GM19324 (cell line): ENCODE data around the gene LYG2.
"Not testable (repeated sequence)": the region's sequence is repeated elsewhere in the genome, so short reads cannot be mapped to it uniquely, and the experiment has no call there.

ENCODE experiments used
- ATAC-seq: cut with Tn5 transposase; IDR thresholded peaks from one replicate; pipeline ENCODE4 v1.9.1; 2021; ENCODE audit warnings: mild to moderate bottlenecking, moderate library complexity; ENCODE audit not compliant: unreplicated experiment, low FRiP score

Gene LYG2

DNA sequence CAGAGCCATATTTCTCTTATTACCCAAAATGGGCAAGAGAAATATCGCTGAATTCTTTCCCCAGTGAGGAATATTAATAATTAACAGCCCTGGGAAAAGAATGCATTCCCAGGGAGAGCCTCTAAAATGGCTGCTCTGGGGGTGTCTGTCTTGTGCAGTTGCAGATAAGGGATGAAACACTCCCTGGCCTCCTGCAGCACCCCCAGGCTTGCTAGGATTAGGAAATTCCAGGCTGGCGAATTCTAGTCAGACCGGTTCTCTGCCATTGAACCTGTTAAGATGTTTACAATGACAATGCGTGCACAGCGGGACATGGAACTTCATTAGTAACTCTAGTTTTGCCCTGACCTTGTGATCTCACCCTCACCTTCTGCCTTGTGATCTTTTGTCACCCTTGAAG is 50.0 kb downstream of the LYG2 start:
- no peak for ATAC-seq

DNA sequence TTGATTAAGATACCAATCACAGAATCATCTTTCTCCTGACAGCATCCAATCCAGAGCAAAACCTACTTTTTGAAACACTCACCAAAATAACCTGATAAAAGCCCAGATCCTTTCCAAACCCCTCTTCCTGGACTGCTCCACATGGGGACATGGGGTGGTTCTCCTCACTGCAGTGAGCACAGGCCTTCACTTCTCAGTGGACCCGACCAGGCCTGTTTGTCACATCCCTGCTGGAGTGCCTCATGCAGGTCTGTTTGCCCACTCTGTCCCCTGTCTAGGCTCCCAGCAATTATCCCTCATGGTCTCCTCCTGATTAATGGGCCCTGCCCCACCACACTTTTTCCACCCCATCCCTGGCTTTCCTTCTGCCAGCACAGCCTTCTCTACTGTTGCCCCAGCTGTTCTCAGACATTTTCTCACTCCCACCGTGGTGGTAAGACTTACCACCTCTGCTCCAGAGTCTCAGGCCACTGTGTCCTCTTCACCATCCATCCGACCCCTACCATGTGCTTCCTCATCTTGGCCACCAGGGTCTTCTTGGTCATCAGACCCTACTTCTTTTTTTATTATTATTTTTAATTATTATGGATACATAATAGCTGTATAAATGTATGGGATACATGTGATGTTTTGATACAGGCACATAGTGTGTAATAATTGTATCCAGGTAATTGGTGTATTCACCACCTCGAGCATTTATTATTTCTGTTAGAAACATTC is 53.3 kb downstream of the LYG2 start:
- no peak for ATAC-seq

DNA sequence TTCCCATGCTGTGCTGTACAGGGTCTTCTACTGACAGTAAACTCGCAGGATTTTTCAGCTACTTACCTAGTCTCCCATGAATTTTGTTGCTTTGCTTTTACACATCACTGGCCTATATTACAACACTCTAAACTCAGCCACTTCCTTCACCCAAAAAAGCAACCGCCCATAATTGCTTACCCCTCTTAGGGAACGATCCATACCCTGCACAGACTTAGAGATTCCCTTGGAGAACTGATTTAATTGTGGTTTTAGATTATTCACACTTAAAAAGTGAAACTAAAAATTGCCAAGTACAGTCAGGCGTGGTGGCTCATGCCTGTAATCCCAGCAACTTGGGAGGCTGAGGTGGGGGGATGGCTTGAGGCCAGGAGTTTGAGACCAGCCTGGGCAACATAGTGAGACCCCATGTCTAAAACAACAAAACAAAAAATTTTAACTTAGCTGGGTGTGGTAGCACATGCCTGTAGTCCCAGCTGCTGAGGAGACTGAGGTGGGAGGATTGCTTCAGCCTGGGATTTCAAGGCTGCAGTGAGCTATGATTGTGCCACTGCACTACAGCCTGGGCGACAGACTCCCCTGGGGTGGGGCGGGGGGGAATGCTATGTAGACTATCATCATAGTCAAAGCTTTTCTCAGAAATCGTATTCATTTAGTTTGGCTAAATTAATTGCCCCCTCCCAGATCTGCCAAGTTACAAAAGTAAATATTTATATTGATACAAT is 55.2 kb downstream of the LYG2 start:
- no peak for ATAC-seq

DNA sequence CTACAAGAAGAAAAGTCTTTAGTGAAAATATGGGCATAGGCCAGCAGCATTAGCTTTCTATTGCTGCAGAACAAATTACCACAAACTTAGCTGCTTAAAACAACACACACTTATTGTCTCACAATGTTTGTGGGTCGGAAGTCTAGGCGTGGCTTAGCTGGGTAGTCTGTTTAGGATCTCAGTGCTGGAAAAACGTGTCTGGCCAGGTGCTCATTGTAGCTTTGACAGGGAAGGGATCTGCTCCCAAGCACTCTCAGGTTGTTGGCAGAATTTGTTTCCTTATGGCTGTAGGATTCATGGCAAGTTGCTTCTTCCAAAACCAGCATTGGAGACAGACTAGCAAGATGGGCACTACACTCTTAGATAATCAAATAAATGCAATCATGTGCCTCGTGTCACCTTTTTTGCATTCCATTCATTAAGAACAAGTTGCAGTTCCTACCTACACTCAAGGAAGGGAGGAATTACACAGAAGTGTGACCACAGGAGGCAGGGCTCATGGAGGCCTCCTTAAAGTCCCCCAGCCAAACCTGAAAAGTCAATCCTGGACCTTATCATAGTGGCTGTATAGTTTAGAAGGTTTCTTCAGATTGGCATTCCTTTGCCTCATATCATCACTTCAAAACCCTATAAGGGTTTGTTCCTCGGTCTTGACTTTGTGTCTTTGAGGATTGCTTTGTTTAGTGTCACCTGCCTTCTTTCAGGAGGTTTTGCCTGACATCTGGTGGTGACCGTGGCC is 57.2 kb downstream of the LYG2 start:
- no peak for ATAC-seq

DNA sequence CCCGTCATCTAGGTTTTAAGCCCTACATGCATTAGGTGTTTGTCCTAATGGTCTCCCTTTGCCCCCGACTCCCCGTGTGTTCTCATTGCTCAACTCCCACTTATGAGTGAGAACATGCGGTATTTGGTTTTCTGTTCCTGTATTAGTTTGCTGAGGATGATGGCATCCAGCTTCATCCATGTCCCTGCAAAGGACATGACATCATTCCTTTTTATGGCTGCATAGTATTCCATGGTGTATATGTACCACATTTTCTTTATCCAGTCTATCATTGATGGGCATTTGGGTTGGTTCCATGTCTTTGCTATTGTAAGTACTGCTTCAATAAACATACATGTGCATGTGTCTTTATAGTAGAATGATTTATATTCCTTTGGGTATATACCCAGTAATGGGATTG is 63.1 kb downstream of the LYG2 start:
- ATAC-seq, result not testable (repeated sequence)
